Neural progenitor cell (in vitro differentiated cells): Measurements from ENCODE around the gene EPB41L4A. TPM values are rescaled to one million over a fixed set of nuclear protein-coding genes. Genes with fewer than 3 reads are reported as not detected.

Source experiments
- DNase-seq: peaks from one replicate; pipeline ENCODE4 v3.0.0-alpha.2; 2016; ENCODE audit warnings: low spot score
- H2AFZ ChIP-seq: fragments of 200-600 bp; sonication (generic); replicated peaks from 2 replicates; pipeline ENCODE4 v1.6.1; 2016; ENCODE audit warnings: antibody characterized with exemption
- H3F3A ChIP-seq: fragments of 200-600 bp; sonication (generic); 2 replicates; pipeline ENCODE4 v1.6.1; 2016; ENCODE audit warnings: antibody characterized with exemption, low read depth
- H3K27ac ChIP-seq: fragments of 200-600 bp; sonication (generic); 2 replicates; pipeline ENCODE4 v1.5.1; 2016; ENCODE audit warnings: mild to moderate bottlenecking
- H3K27me3 ChIP-seq: fragments of 200-600 bp; sonication (generic); 2 replicates; pipeline ENCODE4 v1.6.1; 2016; ENCODE audit warnings: mild to moderate bottlenecking, moderate library complexity
- H3K36me3 ChIP-seq: fragments of 200-600 bp; sonication (generic); 2 replicates; pipeline ENCODE4 v1.5.1; 2016
- H3K4me1 ChIP-seq: fragments of 200-600 bp; sonication (generic); 2 replicates; pipeline ENCODE4 v1.6.1; 2016; ENCODE audit warnings: mixed run types
- H3K4me2 ChIP-seq: fragments of 200-600 bp; sonication (generic); 2 replicates; pipeline ENCODE4 v1.6.1; 2016
- H3K4me3 ChIP-seq: fragments of 200-600 bp; sonication (generic); 2 replicates; pipeline ENCODE4 v1.5.1; 2016
- H3K79me2 ChIP-seq: fragments of 200-600 bp; sonication (generic); 2 replicates; pipeline ENCODE4 v1.6.1; 2016; ENCODE audit warnings: low read depth
- H3K9ac ChIP-seq: fragments of 200-600 bp; sonication (generic); 2 replicates; pipeline ENCODE4 v1.6.1; 2016
- H3K9me3 ChIP-seq: fragments of 200-600 bp; sonication (generic); 2 replicates; pipeline ENCODE4 v1.5.1; 2016; ENCODE audit warnings: low read depth
- H4K20me1 ChIP-seq: fragments of 200-600 bp; sonication (generic); 2 replicates; pipeline ENCODE4 v1.6.1; 2016; ENCODE audit warnings: low read depth
- H3K27ac Mint-ChIP-seq: 3 replicates; pipeline ENCODE4 v1.8.0; 2021; ENCODE audit warnings: mixed read lengths
- H3K27me3 Mint-ChIP-seq: 2 replicates; pipeline ENCODE4 v1.8.0; 2022; ENCODE audit warnings: low read depth, mild to moderate bottlenecking, inconsistent platforms, moderate library complexity, mixed read lengths; ENCODE audit not compliant: insufficient read depth
- H3K36me3 Mint-ChIP-seq: 3 replicates; pipeline ENCODE4 v1.8.0; 2021; ENCODE audit warnings: mixed read lengths
- H3K4me1 Mint-ChIP-seq: 3 replicates; pipeline ENCODE4 v1.8.0; 2021; ENCODE audit warnings: mixed read lengths
- H3K4me3 Mint-ChIP-seq: 3 replicates; pipeline ENCODE4 v1.8.0; 2021; ENCODE audit warnings: mild to moderate bottlenecking, moderate library complexity, mixed read lengths
- H3K9me3 Mint-ChIP-seq: 3 replicates; pipeline ENCODE4 v1.8.0; 2020; ENCODE audit warnings: mixed read lengths
- CTCF ChIP-seq: fragments of 200-600 bp; sonication (generic); IDR thresholded peaks from 2 replicates; pipeline ENCODE4 v1.5.1; 2017; ENCODE audit warnings: antibody characterized with exemption, mild to moderate bottlenecking
- EZH2 ChIP-seq: fragments of 200-600 bp; sonication (generic); IDR thresholded peaks from 2 replicates; pipeline ENCODE4 v1.6.1; 2017; ENCODE audit warnings: antibody characterized with exemption, mild to moderate bottlenecking, moderate library complexity
- EZH2phosphoT487 ChIP-seq: fragments of 200-600 bp; sonication (generic); IDR thresholded peaks from 2 replicates; pipeline ENCODE4 v1.6.1; 2017; ENCODE audit warnings: antibody characterized with exemption
- total RNA-seq: library from RNA; depleted of rRNA; stranded (reverse); fragments of >200 nt; gene quantifications from 2 replicates; pipeline ENCODE4 v1.2.3, GENCODE V29; 2015; ENCODE audit warnings: low replicate concordance

EPB41L4A gene
- total RNA-seq, 1 donor from 2014 or later = 2.7 TPM

DNA sequence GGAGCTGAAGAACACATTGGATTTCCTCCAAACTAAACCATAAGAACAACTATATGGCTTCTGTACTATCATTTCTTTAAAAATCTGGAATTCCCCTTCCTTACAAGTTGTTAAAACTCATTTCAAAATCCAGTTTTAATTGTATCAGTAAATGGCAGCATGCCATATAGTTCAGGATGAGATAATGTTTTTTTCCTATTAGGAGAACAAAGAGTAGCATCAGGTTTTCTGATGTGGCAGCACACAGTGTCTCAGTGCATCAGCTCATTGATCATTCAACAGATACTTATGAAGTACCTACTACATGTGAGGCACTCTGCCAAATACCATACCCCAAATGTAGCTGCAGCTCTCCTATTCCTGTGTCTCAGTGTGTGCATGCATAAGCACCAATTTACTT lies 161.1 kb downstream of the EPB41L4A start:
- Histone ChIP-seq H3K36me3 (no peaks in the 10 kb centered on the region), H3K4me3 (no peak overlapping the region), H3K9ac (no peak overlapping the region), H3K4me2 (no peak overlapping the region), H2AFZ (no peak overlapping the region), H3K4me1 (peaks cover 18% of the 10 kb centered on the region), H4K20me1 (no peaks in the 10 kb centered on the region), H3K9me3 (no peaks in the 10 kb centered on the region), H3K27me3 (no peaks in the 10 kb centered on the region), H3F3A (no peaks in the 10 kb centered on the region), H3K27ac (no peak overlapping the region), H3K79me2 (no peaks in the 10 kb centered on the region)
- no peak overlapping the region for H3K4me3 Mint-ChIP-seq
- no peak for DNase-seq
- peaks cover 4% of the 10 kb centered on the region for H3K36me3 Mint-ChIP-seq
- H3K9me3 Mint-ChIP-seq = no peaks in the 10 kb centered on the region
- H3K4me1 Mint-ChIP-seq = peaks cover 5% of the 10 kb centered on the region
- no peak overlapping the region for H3K27ac Mint-ChIP-seq
- TF ChIP-seq EZH2 = no peak
- no peak for TF ChIP-seq CTCF
- no peak for TF ChIP-seq EZH2phosphoT487
- H3K27me3 Mint-ChIP-seq = no peaks in the 10 kb centered on the region

DNA sequence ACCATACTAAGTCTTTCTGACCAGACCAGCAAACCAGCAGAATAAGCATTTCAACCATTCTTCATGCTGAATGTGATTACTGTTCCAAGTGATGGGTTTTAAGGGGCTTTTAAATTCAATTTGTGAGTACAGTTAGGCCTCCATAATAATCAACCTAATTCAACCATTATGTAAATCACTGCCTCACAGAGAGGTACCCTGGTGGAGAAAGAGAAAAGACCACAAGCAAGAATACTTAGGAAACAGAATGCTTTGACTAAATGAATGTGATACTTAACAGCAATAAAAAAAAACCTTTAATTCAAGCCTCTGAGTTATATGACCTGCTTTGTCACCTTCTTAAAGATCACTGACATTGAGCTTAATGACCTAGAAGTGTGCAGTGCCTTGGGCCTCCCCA lies 162.1 kb downstream of the EPB41L4A start:
- H3K4me2 ChIP-seq = no peak overlapping the region
- no peaks in the 10 kb centered on the region for H3K27me3 ChIP-seq
- Mint-ChIP-seq H3K4me3 (no peak overlapping the region), H3K4me1 (peaks cover 5% of the 10 kb centered on the region), H3K27ac (no peak overlapping the region), H3K36me3 (no peaks in the 10 kb centered on the region), H3K27me3 (no peaks in the 10 kb centered on the region), H3K9me3 (no peaks in the 10 kb centered on the region)
- H3F3A ChIP-seq = no peaks in the 10 kb centered on the region
- H3K79me2 ChIP-seq = no peaks in the 10 kb centered on the region
- no peaks in the 10 kb centered on the region for H3K9me3 ChIP-seq
- H3K27ac ChIP-seq = no peak overlapping the region
- peaks cover 18% of the 10 kb centered on the region for H3K4me1 ChIP-seq
- no peak overlapping the region for H3K9ac ChIP-seq
- no peak for DNase-seq
- TF ChIP-seq EZH2 (no peak), EZH2phosphoT487 (no peak), CTCF (no peak)
- H4K20me1 ChIP-seq = no peaks in the 10 kb centered on the region
- H2AFZ ChIP-seq = no peak overlapping the region
- no peak overlapping the region for H3K4me3 ChIP-seq
- no peaks in the 10 kb centered on the region for H3K36me3 ChIP-seq

GRCh38 chr5:112254303-112254702 lies 164.8 kb downstream of the EPB41L4A start:
- Histone ChIP-seq H3K36me3 (no peaks in the 10 kb centered on the region), H3K4me3 (no peak overlapping the region), H3K9ac (no peak overlapping the region), H3K4me2 (no peak overlapping the region), H3F3A (no peaks in the 10 kb centered on the region), H3K79me2 (no peaks in the 10 kb centered on the region), H3K9me3 (no peaks in the 10 kb centered on the region), H3K4me1 (peaks cover 18% of the 10 kb centered on the region), H3K27ac (no peak overlapping the region), H4K20me1 (no peaks in the 10 kb centered on the region), H3K27me3 (no peaks in the 10 kb centered on the region), H2AFZ (no peak overlapping the region)
- no peak for DNase-seq
- Mint-ChIP-seq H3K27ac (no peak overlapping the region), H3K36me3 (no peaks in the 10 kb centered on the region), H3K4me3 (no peak overlapping the region), H3K27me3 (no peaks in the 10 kb centered on the region), H3K4me1 (peaks cover 5% of the 10 kb centered on the region), H3K9me3 (no peaks in the 10 kb centered on the region)
- TF ChIP-seq CTCF (no peak), EZH2 (no peak), EZH2phosphoT487 (no peak)
